K562 (cell line): ENCODE measurements around the gene CCDC117. TPM values are rescaled to one million over a fixed set of nuclear protein-coding genes. Genes with fewer than 3 reads are reported as not detected.

Experiments
- C11orf30 ChIP-seq: fragments of 450-650 bp; IDR thresholded peaks from 2 replicates; pipeline ENCODE4 v1.6.1; 2016; ENCODE audit warnings: low read depth, mild to moderate bottlenecking
- CBFB ChIP-seq: sonication (generic); formaldehyde crosslinking; IDR thresholded peaks from 2 replicates; pipeline ENCODE4 v1.4.0; 2020; ENCODE audit warnings: mild to moderate bottlenecking, missing genetic modification reagents
- CXXC5 ChIP-seq: fragments of 250-450 bp; sonication (Bioruptor Pico); IDR thresholded peaks from 2 replicates; pipeline ENCODE4 v1.8.0; 2022; ENCODE audit warnings: inconsistent platforms, mild to moderate bottlenecking, moderate library complexity
- DPF2 ChIP-seq: fragments of 450-650 bp; IDR thresholded peaks from 2 replicates; pipeline ENCODE4 v1.6.1; 2016
- E2F6 ChIP-seq, 2 experiments: IDR thresholded peaks; 2 replicates each; pipeline ENCODE4 v1.6.1; 2011; ENCODE audit warnings: borderline replicate concordance in 1 of 2, control low read depth in 1 of 2, low read depth in 1 of 2, low read length in 1 of 2, mild to moderate bottlenecking in 1 of 2, mixed read lengths in 1 of 2, moderate library complexity in 1 of 2; ENCODE audit not compliant: insufficient read depth in 1 of 2, insufficient read length in 1 of 2, poor library complexity in 1 of 2, severe bottlenecking in 1 of 2; ENCODE audit errors: extremely low read depth in 1 of 2
- ERF ChIP-seq: fragments of 450-650 bp; formaldehyde crosslinking; IDR thresholded peaks from 2 replicates; pipeline ENCODE4 v1.4.0; 2020; ENCODE audit warnings: mild to moderate bottlenecking, mixed read lengths
- GABPA ChIP-seq: fragments of 200-800 bp; sonication (Bioruptor generic); conservative IDR thresholded peaks from 2 replicates; pipeline ENCODE4 v1.6.1; 2016; ENCODE audit warnings: low read depth, missing genetic modification characterization, missing compliant biosample characterization
- HCFC1 ChIP-seq: IDR thresholded peaks from 2 replicates; pipeline ENCODE4 v1.6.1; 2012; ENCODE audit warnings: low read depth, low read length, improper control_type of control experiment
- HDAC1 ChIP-seq, 2 experiments: fragments of 450-650 bp; IDR thresholded peaks; 2 replicates each; pipeline ENCODE4 v1.6.1; 2016 to 2017; ENCODE audit warnings: inconsistent platforms in 1 of 2, mild to moderate bottlenecking in 1 of 2, moderate library complexity in 1 of 2
- HDAC2 ChIP-seq: fragments of 450-650 bp; IDR thresholded peaks from 2 replicates; pipeline ENCODE4 v1.6.1; 2016; ENCODE audit warnings: mild to moderate bottlenecking
- JUND ChIP-seq, 2 experiments: IDR thresholded peaks; 2 replicates in 1 of 2; 3 replicates in 1 of 2; pipeline ENCODE4 v1.6.1; 2011; ENCODE audit warnings: borderline replicate concordance in 2 of 2, low read depth in 2 of 2, low read length in 2 of 2, improper control_type of control experiment in 1 of 2, missing biosample characterization in 1 of 2, missing genetic modification characterization in 1 of 2, missing genetic modification reagents in 1 of 2
- KAT2B ChIP-seq: IDR thresholded peaks from one replicate; pipeline ENCODE4 v1.6.1; 2012; ENCODE audit warnings: low read depth, mild to moderate bottlenecking, control low read depth, inconsistent platforms, low read length, moderate library complexity
- KAT8 ChIP-seq: fragments of 450-650 bp; IDR thresholded peaks from 2 replicates; pipeline ENCODE4 v1.6.1; 2016; ENCODE audit warnings: low read depth, mild to moderate bottlenecking
- KDM1A ChIP-seq, 2 experiments: fragments of 450-650 bp; IDR thresholded peaks; 2 replicates each; pipeline ENCODE4 v1.6.1; 2016; ENCODE audit warnings: mild to moderate bottlenecking in 2 of 2
- MAZ ChIP-seq, 2 experiments: fragments of 450-650 bp in 1 of 2; sonication (generic) in 1 of 2; formaldehyde crosslinking; IDR thresholded peaks in 1 of 2; conservative IDR thresholded peaks in 1 of 2; 2 replicates each; pipeline versions ENCODE4 v1.4.0 to v1.5.0; 2020; ENCODE audit warnings: mild to moderate bottlenecking in 1 of 2, missing genetic modification reagents in 1 of 2
- NCOA6 ChIP-seq: fragments of 450-650 bp; IDR thresholded peaks from 2 replicates; pipeline ENCODE4 v1.6.1; 2017; ENCODE audit warnings: mild to moderate bottlenecking
- PCBP1 ChIP-seq: fragments of 200-400 bp; formaldehyde crosslinking; IDR thresholded peaks from 2 replicates; pipeline ENCODE4 v1.6.1; 2018; ENCODE audit warnings: mild to moderate bottlenecking, low read depth, low read length; ENCODE audit not compliant: poor library complexity, severe bottlenecking
- POLR2AphosphoS5 ChIP-seq: IDR thresholded peaks from 2 replicates; pipeline ENCODE4 v1.6.1; 2011; ENCODE audit warnings: mild to moderate bottlenecking, low read depth, low read length, moderate library complexity; ENCODE audit not compliant: control insufficient read depth, insufficient read depth
- SOX6 ChIP-seq: fragments of 450-650 bp; IDR thresholded peaks from 2 replicates; pipeline ENCODE4 v1.6.1; 2014; ENCODE audit warnings: mild to moderate bottlenecking
- TBP ChIP-seq: optimal IDR thresholded peaks from 2 replicates; pipeline ENCODE3; 2011; ENCODE audit warnings: low read depth, low read length, improper control_type of control experiment
- THRB ChIP-seq: fragments of 450-650 bp; formaldehyde crosslinking; conservative IDR thresholded peaks from 2 replicates; pipeline ENCODE4 v1.4.0; 2022; ENCODE audit warnings: mild to moderate bottlenecking, missing genetic modification characterization
- VEZF1 ChIP-seq: fragments of 200-800 bp; sonication (Bioruptor generic); IDR thresholded peaks from 2 replicates; pipeline ENCODE4 v1.6.1; 2017; ENCODE audit warnings: missing genetic modification characterization, missing compliant biosample characterization
- ZFX ChIP-seq: sonication (generic); formaldehyde crosslinking; IDR thresholded peaks from 2 replicates; pipeline ENCODE4 v1.8.0; 2022; ENCODE audit warnings: mild to moderate bottlenecking, missing genetic modification reagents, moderate library complexity
- ZNF766 ChIP-seq: fragments of 200-800 bp; sonication (Bioruptor generic); conservative IDR thresholded peaks from 2 replicates; pipeline ENCODE4 v1.6.1; 2016; ENCODE audit warnings: missing genetic modification characterization, missing compliant biosample characterization
- polyA plus RNA-seq, 8 experiments: library from polyadenylated mRNA; depleted of rRNA in 4 of 8; stranded (reverse) in 5 of 8; unstranded in 3 of 8; fragments of >200 nt; fragmentation: Nextera tagmentation in 2 of 8; fragmentation: Illumina TruSeq in 1 of 8; extraction: Ambion mirVana in 2 of 8; extraction: Trizol in 1 of 8; gene quantifications; 2 replicates each; pipeline versions ENCODE4 v1.2.1 to v1.2.3, GENCODE V29; 2011 to 2014; ENCODE audit warnings: inconsistent platforms in 1 of 8, missing spikeins in 1 of 8
- total RNA-seq, 7 experiments: library from RNA; depleted of rRNA in 6 of 7; stranded (reverse); fragments of >200 nt in 6 of 7; fragmentation: Illumina TruSeq in 2 of 7; extraction: Trizol in 2 of 7; gene quantifications; 2 replicates each; pipeline versions ENCODE4 v1.2.1 to v1.2.3, GENCODE V29; 2011 to 2021; ENCODE audit warnings: low replicate concordance in 1 of 7

CCDC117 gene
- total and polyA plus RNA-seq, 9 of the 15 experiments (the other 6 are each of a cell fraction or from before 2014, with no cell fraction given) = 5.7 to 23.3 (median 15.8) TPM

- TF ChIP-seq MAZ (CRISPR knock-in tag; conservative IDR thresholded peaks at IDR 0.05 in 1 of 2, IDR thresholded peaks at IDR 0.05 in 1 of 2) (peak in 1 of 2 experiments; percentile 26; a peak in 1 of 4 replicates), PCBP1 (no peak), KDM1A (IDR thresholded peaks at IDR 0.05) (peak in 1 of 2 experiments; percentile 79; a peak in 3 of 4 replicates), ZFX (CRISPR knock-in tag) (peak; percentile 77), CXXC5 (CRISPR knock-in tag) (peak; percentile 76), HDAC2 (0 out of 2 replicates have a peak, but pooled peaks have one; percentile 66), ZNF766 (CRISPR knock-in tag) (peak; percentile 35), JUND (IDR thresholded peaks at IDR 0.05; ENCODE audit: borderline replicate concordance, low read depth, low read length) (no peak), JUND (tag; IDR thresholded peaks at IDR 0.05; ENCODE audit: borderline replicate concordance, low read depth, low read length) (peak; percentile 94; the same call in 2 of the 3 replicates), THRB (no peak), C11orf30 (peak; percentile 49; the same call in 1 of the 2 replicates), TBP (peak; percentile 92), ERF (CRISPR knock-in tag) (no peak), KAT2B (no peak), E2F6 (IDR thresholded peaks at IDR 0.05; ENCODE audit: borderline replicate concordance in 1 of 2, extremely low read depth in 1 of 2, insufficient read depth in 1 of 2, insufficient read length in 1 of 2, low read depth in 1 of 2, low read length in 1 of 2, poor library complexity in 1 of 2, severe bottlenecking in 1 of 2) (peak in 1 of 2 experiments; percentile 60), KAT8 (no peak), POLR2AphosphoS5 (peak; percentile 40; the same call in 1 of the 2 replicates), HDAC1 (IDR thresholded peaks at IDR 0.05) (peak in 1 of 2 experiments; percentile 85; a peak in 2 of 4 replicates), NCOA6 (peak; percentile 80), GABPA (tag) (peak; percentile 92), HCFC1 (peak; percentile 96), DPF2 (0 out of 2 replicates have a peak, but pooled peaks have one; percentile 31), SOX6 (0 out of 2 replicates have a peak, but pooled peaks have one; percentile 15), CBFB (CRISPR knock-in tag) (no peak), VEZF1 (CRISPR knock-in tag) (peak; percentile 80; the same call in 1 of the 2 replicates)
Measured at GRCh38 chr22:28741785-28742561, 30.5 kb upstream of the CCDC117 start, which contains the start of the genes CHEK2 and HSCB (continued).
